ENCODE measurements around the gene TRIM54.
"Not testable (repeated sequence)": the region's sequence is repeated elsewhere in the genome, so short reads cannot be mapped to it uniquely, and the experiment has no call there.

The TRIM54 gene

GRCh38 chr2:27256855-27257454 is 25.3 kb upstream of the TRIM54 start:
- no peak for DNase-seq (ENCODE audit: low spot score)

GRCh38 chr2:27258051-27258450 is 24.2 kb upstream of the TRIM54 start:
- DNase-seq (ENCODE audit: low spot score), result no peak

- DNase-seq (ENCODE audit: low spot score), result no peak
Observed at GRCh38 chr2:27261241-27261925, 20.8 kb upstream of the TRIM54 start.

GRCh38 chr2:27261926-27262298 is 20.3 kb upstream of the TRIM54 start:
- no peak for DNase-seq (ENCODE audit: low spot score)

GRCh38 chr2:27262379-27263286 is 19.6 kb upstream of the TRIM54 start, which contains the start of gene SLC30A3:
SLC30A3 (minus strand) TSS chr2:27263047; CDS start chr2:27262906, 141 bp downstream.
- peak; percentile 81 for DNase-seq (ENCODE audit: low spot score)

- no peak for DNase-seq (ENCODE audit: low spot score)
Observed at GRCh38 chr2:27263287-27264252, 18.7 kb upstream of the TRIM54 start.

GRCh38 chr2:27264253-27264752 is 17.9 kb upstream of the TRIM54 start:
- no peak for DNase-seq (ENCODE audit: low spot score)

GRCh38 chr2:27264753-27265535 is 17.3 kb upstream of the TRIM54 start:
- DNase-seq (ENCODE audit: low spot score), result peak; percentile 66

GRCh38 chr2:27265536-27265870 is 16.7 kb upstream of the TRIM54 start:
- no peak for DNase-seq (ENCODE audit: low spot score)

- not testable (repeated sequence) for DNase-seq (ENCODE audit: low spot score)
Observed at GRCh38 chr2:27268296-27268695, 13.9 kb upstream of the TRIM54 start.

GRCh38 chr2:27270131-27270530 is 12.1 kb upstream of the TRIM54 start:
- no peak for DNase-seq (ENCODE audit: low spot score)

GRCh38 chr2:27270670-27271069 is 11.6 kb upstream of the TRIM54 start:
- no peak for DNase-seq (ENCODE audit: low spot score)

- DNase-seq (ENCODE audit: low spot score), result no peak
Observed at GRCh38 chr2:27271631-27272340, 10.4 kb upstream of the TRIM54 start.

- not testable (repeated sequence) for DNase-seq (ENCODE audit: low spot score)
Observed at GRCh38 chr2:27272537-27273522, 9.4 kb upstream of the TRIM54 start.

- DNase-seq (ENCODE audit: low spot score), result no peak
Observed at GRCh38 chr2:27275211-27276150, 6.7 kb upstream of the TRIM54 start, which contains the start of gene DNAJC5G. DNAJC5G (plus strand) TSS chr2:27275433; CDS start chr2:27276729, 1,296 bp downstream.

GRCh38 chr2:27278010-27278409 is 4.2 kb upstream of the TRIM54 start:
- DNase-seq (ENCODE audit: low spot score), result no peak

- no peak for DNase-seq (ENCODE audit: low spot score)
Observed at GRCh38 chr2:27280826-27281225, 1.4 kb upstream of the TRIM54 start.

GRCh38 chr2:27281442-27281841 is 787 bp upstream of the TRIM54 start:
- no peak for DNase-seq (ENCODE audit: low spot score)
